AG04449 (cell line): ENCODE measurements around the gene GPR35.

Experiments used
- CTCF ChIA-PET: fragments of 350-600 bp; formaldehyde crosslinking; extraction: SDS; loops from one replicate; lab custom pipeline; 2021; ENCODE audit warnings: antibody characterized with exemption; lab: Yijun Ruan, JAX
- POLR2A ChIA-PET: fragments of 400-600, 350-600 bp; formaldehyde crosslinking; extraction: SDS; loops from one replicate; lab custom pipeline; 2020; ENCODE audit warnings: antibody characterized with exemption, inconsistent platforms; lab: Yijun Ruan, JAX
- DNase-seq: peaks from one replicate; pipeline ENCODE4 v3.0.0-alpha.2; 2010; ENCODE audit warnings: low read depth, low spot score
- H3K4me3 ChIP-seq: 2 replicates; pipeline ENCODE4 v1.5.1; 2011; ENCODE audit warnings: low read depth, mild to moderate bottlenecking, control low read depth, low read length
- CTCF ChIP-seq: IDR thresholded peaks from one replicate; pipeline ENCODE4 v1.5.1; 2011; ENCODE audit warnings: mild to moderate bottlenecking, moderate library complexity, low read length, control low read depth, inconsistent platforms; ENCODE audit not compliant: insufficient read depth; ENCODE audit errors: missing control alignments

Gene GPR35

GRCh38 chr2:240604939-240605716, 20.2 kb upstream of the GPR35 start:
- ChIA-PET CTCF (interaction anchor here (1.0 to 2.1 kb wide), 2 partner anchors 16 to 18 kb away, joined by 3 to 5 read pairs; partner anchors contain the start of gene CAPN10), POLR2A (no interaction called here)
- DNase-seq = no peak
- H3K4me3 ChIP-seq = no peak overlapping the region
- TF ChIP-seq CTCF = no peak

GRCh38 chr2:240605867-240606743, 19.2 kb upstream of the GPR35 start:
- no peak overlapping the region for H3K4me3 ChIP-seq
- DNase-seq = no peak
- ChIA-PET CTCF (interaction anchor here (1.0 kb wide), 1 partner anchor 17 kb away, joined by 3 read pairs; no protein-coding TSS in a partner anchor), POLR2A (no interaction called here)
- no peak for TF ChIP-seq CTCF

GRCh38 chr2:240611601-240612210, 13.6 kb upstream of the GPR35 start:
- CTCF ChIA-PET = no interaction called here
- POLR2A ChIA-PET = no interaction called here
- no peak for DNase-seq
- H3K4me3 ChIP-seq = no peak overlapping the region
- no peak for TF ChIP-seq CTCF

- ChIA-PET CTCF (no interaction called here), POLR2A (no interaction called here)
- DNase-seq = no peak
- H3K4me3 ChIP-seq = no peak overlapping the region
- no peak for TF ChIP-seq CTCF
Measured at GRCh38 chr2:240613781-240614180, 11.5 kb upstream of the GPR35 start.

- CTCF ChIA-PET = no interaction called here
- DNase-seq = no peak
- no peak for TF ChIP-seq CTCF
- H3K4me3 ChIP-seq = no peak overlapping the region
- POLR2A ChIA-PET = no interaction called here
Measured at GRCh38 chr2:240614391-240614790, 10.9 kb upstream of the GPR35 start.
